Small intestine (tissue), 16 donors: Measurements from ENCODE around the gene UGT1A3. TPM values are rescaled to one million over a fixed set of nuclear protein-coding genes. Genes with fewer than 3 reads are reported as not detected.

ENCODE experiments used
- DNase-seq, 2 donors: peaks; one replicate each; pipeline versions ENCODE4 v3.0.0 to v3.0.0-alpha.2; 2013
- FAIRE-seq: peaks from 2 replicates; lab custom pipeline; 2012; peaks lifted over from hg19 to GRCh38; lab: Jason Lieb, UNC
- H3K27ac ChIP-seq, 3 donors: one replicate each; pipeline ENCODE4 v1.5.1; 2013; ENCODE audit warnings: low read length in 2 of 3, mild to moderate bottlenecking in 2 of 3, control low read depth in 1 of 3, inconsistent platforms in 1 of 3, low read depth in 1 of 3, moderate library complexity in 1 of 3
- H3K27me3 ChIP-seq, 3 donors: one replicate each; pipeline ENCODE4 v1.6.1; 2013; ENCODE audit warnings: low read length in 3 of 3, inconsistent platforms in 1 of 3; ENCODE audit not compliant: control insufficient read depth in 3 of 3, insufficient read depth in 3 of 3
- H3K36me3 ChIP-seq, 3 donors: one replicate each; pipeline ENCODE4 v1.6.1; 2013; ENCODE audit warnings: low read length in 3 of 3, inconsistent platforms in 1 of 3, low read depth in 1 of 3, mild to moderate bottlenecking in 1 of 3, moderate library complexity in 1 of 3; ENCODE audit not compliant: control insufficient read depth in 3 of 3, insufficient read depth in 2 of 3
- H3K4me1 ChIP-seq, 3 donors: one replicate each; pipeline ENCODE4 v1.6.1; 2013; ENCODE audit warnings: low read length in 2 of 3, inconsistent platforms in 1 of 3, low read depth in 1 of 3, mild to moderate bottlenecking in 1 of 3, moderate library complexity in 1 of 3; ENCODE audit not compliant: control insufficient read depth in 3 of 3, insufficient read depth in 2 of 3
- H3K4me3 ChIP-seq, 3 donors: one replicate each; pipeline ENCODE4 v1.5.1; 2013; ENCODE audit warnings: low read length in 3 of 3, control low read depth in 1 of 3, inconsistent platforms in 1 of 3, low read depth in 1 of 3, mild to moderate bottlenecking in 1 of 3, moderate library complexity in 1 of 3
- H3K9me3 ChIP-seq, 2 donors: one replicate each; pipeline ENCODE4 v1.6.1; 2013; ENCODE audit warnings: low read depth in 1 of 2, low read length in 1 of 2; ENCODE audit not compliant: control insufficient read depth in 2 of 2, insufficient read depth in 1 of 2
- WGBS, 3 donors: extraction: QIAGEN DNeasy Blood & Tissue Kit; methylation state at CpG; one replicate each; pipeline ENCODE4 v1.1.7; 2013; 5-methylcytosine and 5-hydroxymethylcytosine counted together
- long read RNA-seq, 10 donors: transcript quantifications; one replicate each; lab custom pipeline, GENCODE V29; 2026
- polyA plus RNA-seq, 4 donors: library from polyadenylated mRNA; stranded (reverse) in 3 of 4; unstranded in 1 of 4; fragments of 200-250 nt in 3 of 4; fragments of 120-200 nt in 1 of 4; gene quantifications; one replicate each; pipeline versions ENCODE4 v1.2.1 to v1.2.3, GENCODE V29; 2013
- donor health status: healthy with polysubstance abuse.
- donor health status: control.
- donor health status: control.
- donor health status: Bipolar disorder and iron deficiency.
- donor health status: healthy.

Gene UGT1A3
- 1 to 10 TPM in 2 of 4 donors, under 1 TPM in 2; 0.22 to 6.8 (median 2.7) TPM for polyA plus RNA-seq
- long read RNA-seq, donor 1 = 0 reads
- long read RNA-seq, donor 2 = 0 reads
- long read RNA-seq, donor 3 = 0 reads
- long read RNA-seq, donor 4 = 0 reads
- long read RNA-seq, donor 5 = 0 reads
- long read RNA-seq, donor 6 = 0 reads
- long read RNA-seq, donor 7 = 0 reads
- long read RNA-seq, donor 8 = 0 reads
- long read RNA-seq, donor 9 = 0 reads
- long read RNA-seq, donor 10 = 0 reads

DNA sequence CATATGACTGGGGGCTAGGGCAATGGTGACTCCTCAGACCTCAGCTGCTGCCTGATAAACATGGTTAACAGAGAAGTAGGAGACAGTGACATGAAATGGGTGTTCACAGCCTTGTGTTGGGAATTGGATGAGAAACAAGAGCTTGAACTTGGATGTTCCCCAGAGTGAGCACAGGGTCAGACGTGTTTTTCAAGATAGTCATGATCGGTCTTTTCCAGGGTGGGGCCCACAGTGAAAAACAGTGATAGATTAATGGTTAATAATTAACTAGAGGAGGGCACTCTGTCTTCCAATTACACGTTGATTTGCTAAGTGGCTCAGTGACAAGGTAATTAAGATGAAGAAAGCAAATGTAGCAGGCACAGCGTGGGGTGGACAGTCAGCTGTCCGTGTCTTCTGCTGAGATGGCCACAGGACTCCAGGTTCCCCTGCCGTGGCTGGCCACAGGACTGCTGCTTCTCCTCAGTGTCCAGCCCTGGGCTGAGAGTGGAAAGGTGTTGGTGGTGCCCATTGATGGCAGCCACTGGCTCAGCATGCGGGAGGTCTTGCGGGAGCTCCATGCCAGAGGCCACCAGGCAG, at the start of gene UGT1A3:
TSS of gene UGT1A3 (plus strand) at position 320 of the 579 bp plus-strand sequence. CDS start at position 405, 85 bp downstream.
- peaks cover 0 to 8% (median 4%) of the 10 kb centered on the region in 3 donors for H3K4me1 ChIP-seq
- H3K4me3 ChIP-seq = no peak within 1 kb of the TSS
- no peaks in the 10 kb centered on the region for H3K27me3 ChIP-seq
- 40 to 72% (median 51%) methylated on average over 8 of the region's 8 CpGs for WGBS, 3 donors
- no peak for FAIRE-seq
- peaks cover 0 to 5% (median 0%) of the 10 kb centered on the region in 3 donors for H3K36me3 ChIP-seq
- DNase-seq = peak; percentile 35 to 67
- peak within 1 kb of the TSS in 1 of 3 donors; percentile 4 for H3K27ac ChIP-seq
- H3K9me3 ChIP-seq = no peaks in the 10 kb centered on the region

- Histone ChIP-seq H3K27me3 (peaks cover 0 to 2% (median 1%) of the 10 kb centered on the region in 3 donors), H3K9me3 (no peaks in the 10 kb centered on the region), H3K4me1 (no peaks in the 10 kb centered on the region), H3K4me3 (no peak overlapping the region), H3K36me3 (no peaks in the 10 kb centered on the region), H3K27ac (no peak overlapping the region)
- no peak for FAIRE-seq
- no peak for DNase-seq
- WGBS, 3 donors = 74 to 80% (median 76%) methylated on average over 4 of the region's 4 CpGs
Observed at GRCh38 chr2:233679196-233679595, 49.6 kb upstream of the UGT1A3 start.

DNA sequence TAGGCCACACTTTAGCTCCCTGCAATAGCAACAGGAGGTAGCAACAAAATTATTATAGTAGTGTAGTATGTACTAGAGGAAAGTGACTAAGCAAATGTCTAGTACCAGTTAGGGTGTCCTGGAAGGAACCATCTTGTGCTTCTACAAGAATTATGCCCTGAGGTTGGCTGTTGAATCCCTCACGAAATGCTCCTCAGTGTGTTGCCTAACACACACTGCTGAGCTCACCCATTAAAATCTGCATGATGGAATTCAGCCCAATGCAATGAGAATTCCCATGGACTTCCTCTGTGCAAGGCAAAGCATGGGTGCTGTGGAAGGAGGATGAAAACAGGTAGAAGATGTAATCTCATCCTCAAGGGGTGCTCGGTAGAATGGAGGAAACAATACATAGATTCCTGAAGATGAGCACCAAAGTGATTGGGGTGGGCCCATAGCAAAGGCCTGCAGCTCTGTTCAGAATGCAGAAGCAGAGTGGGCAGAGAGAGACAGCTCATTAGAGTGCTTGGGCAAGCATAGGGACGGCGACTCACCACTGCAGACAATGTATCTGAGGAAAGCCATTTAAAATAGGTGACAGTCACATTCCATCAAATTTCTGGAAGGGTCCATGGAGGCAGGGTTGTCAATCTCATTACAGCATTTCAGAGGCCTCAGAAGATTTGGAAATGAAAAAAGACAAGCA, 48.3 kb upstream of the UGT1A3 start:
- Histone ChIP-seq H3K4me1 (peaks cover 0 to 2% (median 0%) of the 10 kb centered on the region in 3 donors), H3K27ac (no peak overlapping the region), H3K36me3 (no peaks in the 10 kb centered on the region), H3K9me3 (no peaks in the 10 kb centered on the region), H3K27me3 (peaks cover 0 to 2% (median 1%) of the 10 kb centered on the region in 3 donors), H3K4me3 (no peak overlapping the region)
- DNase-seq = no peak
- FAIRE-seq = no peak
- 81 to 93% (median 91%) methylated on average over 4 of the region's 4 CpGs for WGBS, 3 donors

DNA sequence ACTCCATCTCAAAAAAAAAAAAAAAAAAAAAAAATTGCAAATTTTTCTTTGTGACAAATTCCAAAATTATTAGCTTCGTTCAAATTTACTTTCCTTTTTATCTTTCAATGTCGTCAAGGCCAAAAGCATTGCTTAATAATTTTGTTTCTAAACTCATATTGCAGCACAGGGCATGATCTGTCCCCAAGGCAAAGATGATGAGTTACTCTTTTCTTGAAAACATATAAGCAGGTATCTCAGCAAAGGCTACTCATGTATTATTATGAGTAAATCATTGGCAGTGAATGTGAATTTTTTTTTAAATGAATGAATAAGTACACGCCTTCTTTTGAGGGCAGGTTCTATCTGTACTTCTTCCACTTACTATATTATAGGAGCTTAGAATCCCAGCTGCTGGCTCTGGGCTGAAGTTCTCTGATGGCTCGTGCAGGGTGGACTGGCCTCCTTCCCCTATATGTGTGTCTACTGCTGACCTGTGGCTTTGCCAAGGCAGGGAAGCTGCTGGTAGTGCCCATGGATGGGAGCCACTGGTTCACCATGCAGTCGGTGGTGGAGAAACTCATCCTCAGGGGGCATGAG, 47.2 kb upstream of the UGT1A3 start, which contains the start of gene UGT1A7:
TSS of gene UGT1A7 (plus strand) at position 381 of the 579 bp plus-strand sequence. CDS start at position 418, 37 bp downstream.
- H3K4me3 ChIP-seq = no peak within 1 kb of the TSS
- H3K27ac ChIP-seq = no peak within 1 kb of the TSS
- WGBS, 3 donors = 74 to 86% (median 82%) methylated on average over 5 of the region's 5 CpGs
- H3K4me1 ChIP-seq = peaks cover 0 to 2% (median 0%) of the 10 kb centered on the region in 3 donors
- DNase-seq (no peak), FAIRE-seq (no peak)
- no peaks in the 10 kb centered on the region for H3K9me3 ChIP-seq
- no peaks in the 10 kb centered on the region for H3K36me3 ChIP-seq
- peaks cover 0 to 2% (median 0%) of the 10 kb centered on the region in 3 donors for H3K27me3 ChIP-seq

- no peaks in the 10 kb centered on the region for H3K9me3 ChIP-seq
- H3K4me3 ChIP-seq = no peak overlapping the region
- no peak for FAIRE-seq
- H3K27ac ChIP-seq = no peak overlapping the region
- no peaks in the 10 kb centered on the region for H3K36me3 ChIP-seq
- H3K27me3 ChIP-seq = peaks cover 0 to 2% (median 0%) of the 10 kb centered on the region in 3 donors
- 56 to 87% (median 75%) methylated on average over 1 of the region's 1 CpG for WGBS, 3 donors
- H3K4me1 ChIP-seq = peaks cover 0 to 2% (median 0%) of the 10 kb centered on the region in 3 donors
- DNase-seq = no peak
Observed at GRCh38 chr2:233684640-233685039, 44.2 kb upstream of the UGT1A3 start.

- Histone ChIP-seq H3K4me1 (peaks cover 0 to 7% (median 0%) of the 10 kb centered on the region in 3 donors), H3K9me3 (no peaks in the 10 kb centered on the region), H3K4me3 (no peak overlapping the region), H3K27ac (no peak overlapping the region), H3K36me3 (no peaks in the 10 kb centered on the region), H3K27me3 (peaks cover 0 to under 1% (median 0%) of the 10 kb centered on the region in 3 donors)
- WGBS, 3 donors = 79 to 88% (median 83%) methylated on average over 5 of the region's 5 CpGs
- no peak for DNase-seq
- FAIRE-seq = no peak
Observed at GRCh38 chr2:233686928-233687327, 41.9 kb upstream of the UGT1A3 start.

- H3K4me3 ChIP-seq = no peak overlapping the region
- 84 to 90% (median 86%) methylated on average over 5 of the region's 5 CpGs for WGBS, 3 donors
- no peak overlapping the region for H3K27ac ChIP-seq
- no peak for FAIRE-seq
- no peak for DNase-seq
- H3K27me3 ChIP-seq = no peaks in the 10 kb centered on the region
- peaks cover 2 to 7% (median 3%) of the 10 kb centered on the region in 3 donors for H3K4me1 ChIP-seq
- H3K9me3 ChIP-seq = peaks cover 0 to 2% of the 10 kb centered on the region in 2 donors
- no peaks in the 10 kb centered on the region for H3K36me3 ChIP-seq
Observed at GRCh38 chr2:233688341-233688740, 40.5 kb upstream of the UGT1A3 start.

GRCh38 chr2:233689031-233689430, 39.8 kb upstream of the UGT1A3 start:
- H3K4me1 ChIP-seq = peaks cover 2 to 8% (median 3%) of the 10 kb centered on the region in 3 donors
- H3K4me3 ChIP-seq = no peak overlapping the region
- DNase-seq = no peak
- no peaks in the 10 kb centered on the region for H3K36me3 ChIP-seq
- H3K9me3 ChIP-seq = peaks cover 0 to 3% of the 10 kb centered on the region in 2 donors
- no peak overlapping the region for H3K27ac ChIP-seq
- FAIRE-seq = no peak
- H3K27me3 ChIP-seq = no peaks in the 10 kb centered on the region
